HL-60 (cell line): ENCODE data around the gene MLXIPL.

Experiments
- DNase-seq, 2 experiments: peaks; one replicate each; pipeline ENCODE4 v3.0.0-alpha.2; 2010 to 2020; ENCODE audit warnings: low read depth in 1 of 2, low spot score in 1 of 2
- H3K27ac ChIP-seq: fragments of 250-450 bp; sonication (Bioruptor Pico); replicated peaks from 2 replicates; pipeline ENCODE4 v1.5.1; 2020; ENCODE audit warnings: mild to moderate bottlenecking, moderate library complexity
- H3K27me3 ChIP-seq: fragments of 250-450 bp; sonication (Bioruptor Pico); 2 replicates; pipeline ENCODE4 v1.5.1; 2021; ENCODE audit warnings: mild to moderate bottlenecking, moderate library complexity; ENCODE audit not compliant: insufficient read depth, poor library complexity, severe bottlenecking
- H3K4me3 ChIP-seq: replicated peaks from 2 replicates; pipeline ENCODE4 v1.5.1; 2011; ENCODE audit warnings: mild to moderate bottlenecking, control low read depth, low read length; ENCODE audit not compliant: insufficient read depth
- GABPA ChIP-seq: IDR thresholded peaks from 2 replicates; pipeline ENCODE4 v1.6.1; 2012; ENCODE audit warnings: low read depth
- POLR2AphosphoS5 ChIP-seq: IDR thresholded peaks from 2 replicates; pipeline ENCODE4 v1.6.1; 2012; ENCODE audit warnings: low read depth
- REST ChIP-seq: IDR thresholded peaks from 2 replicates; pipeline ENCODE4 v1.6.1; 2012; ENCODE audit warnings: low read depth; ENCODE audit not compliant: insufficient replicate concordance
- SPI1 ChIP-seq: IDR thresholded peaks from 2 replicates; pipeline ENCODE4 v1.6.1; 2012; ENCODE audit warnings: low read depth, mild to moderate bottlenecking, borderline replicate concordance
- TF ChIP-seq, protein P1 (sequence below): IDR thresholded peaks from one replicate; pipeline ENCODE4 v1.5.1; 2011; ENCODE audit warnings: low read length, control low read depth, inconsistent platforms; ENCODE audit not compliant: insufficient read depth

Gene MLXIPL

DNA sequence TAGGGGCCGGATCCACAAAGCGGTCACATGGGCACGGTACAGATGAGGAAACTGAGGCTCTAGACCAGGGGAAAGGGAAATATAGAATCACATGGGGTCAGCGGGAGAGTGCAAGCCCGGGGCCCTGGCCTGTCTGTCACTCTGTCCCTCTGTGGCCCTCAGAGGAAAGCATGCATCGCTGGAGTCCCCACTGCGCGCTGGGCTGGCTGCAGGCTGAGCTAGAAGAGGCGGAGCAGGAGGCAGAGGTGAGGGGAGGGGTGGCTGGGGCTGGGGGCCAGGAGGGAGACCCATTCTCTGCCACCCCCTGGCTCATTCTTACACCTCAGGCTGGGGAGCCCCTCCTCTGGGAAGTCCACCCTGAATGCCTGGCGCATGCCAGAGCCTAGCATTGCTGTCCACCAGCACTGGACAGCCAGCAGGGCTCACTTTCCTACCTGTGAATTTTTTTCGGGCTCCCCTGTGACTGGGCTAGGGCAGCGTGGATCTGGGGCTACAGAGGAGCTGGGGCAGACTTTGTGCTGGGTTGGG is 45.6 kb upstream of the MLXIPL start:
- Histone ChIP-seq H3K4me3 (no peak overlapping the region), H3K27me3 (peaks cover 30% of the 10 kb centered on the region), H3K27ac (no peak overlapping the region)
- TF ChIP-seq GABPA (no peak), REST (no peak), SPI1 (no peak), POLR2AphosphoS5 (no peak)
- TF ChIP-seq, protein P1, sequence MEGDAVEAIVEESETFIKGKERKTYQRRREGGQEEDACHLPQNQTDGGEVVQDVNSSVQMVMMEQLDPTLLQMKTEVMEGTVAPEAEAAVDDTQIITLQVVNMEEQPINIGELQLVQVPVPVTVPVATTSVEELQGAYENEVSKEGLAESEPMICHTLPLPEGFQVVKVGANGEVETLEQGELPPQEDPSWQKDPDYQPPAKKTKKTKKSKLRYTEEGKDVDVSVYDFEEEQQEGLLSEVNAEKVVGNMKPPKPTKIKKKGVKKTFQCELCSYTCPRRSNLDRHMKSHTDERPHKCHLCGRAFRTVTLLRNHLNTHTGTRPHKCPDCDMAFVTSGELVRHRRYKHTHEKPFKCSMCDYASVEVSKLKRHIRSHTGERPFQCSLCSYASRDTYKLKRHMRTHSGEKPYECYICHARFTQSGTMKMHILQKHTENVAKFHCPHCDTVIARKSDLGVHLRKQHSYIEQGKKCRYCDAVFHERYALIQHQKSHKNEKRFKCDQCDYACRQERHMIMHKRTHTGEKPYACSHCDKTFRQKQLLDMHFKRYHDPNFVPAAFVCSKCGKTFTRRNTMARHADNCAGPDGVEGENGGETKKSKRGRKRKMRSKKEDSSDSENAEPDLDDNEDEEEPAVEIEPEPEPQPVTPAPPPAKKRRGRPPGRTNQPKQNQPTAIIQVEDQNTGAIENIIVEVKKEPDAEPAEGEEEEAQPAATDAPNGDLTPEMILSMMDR, result no peak
- no peak for DNase-seq

GRCh38 chr7:73669288-73669701 is 45.0 kb upstream of the MLXIPL start:
- no peak for DNase-seq
- no peak overlapping the region for H3K27ac ChIP-seq
- no peak overlapping the region for H3K4me3 ChIP-seq
- H3K27me3 ChIP-seq, result peaks cover 30% of the 10 kb centered on the region
- TF ChIP-seq, protein P1, result no peak
- TF ChIP-seq POLR2AphosphoS5 (no peak), REST (no peak), GABPA (no peak)

DNA sequence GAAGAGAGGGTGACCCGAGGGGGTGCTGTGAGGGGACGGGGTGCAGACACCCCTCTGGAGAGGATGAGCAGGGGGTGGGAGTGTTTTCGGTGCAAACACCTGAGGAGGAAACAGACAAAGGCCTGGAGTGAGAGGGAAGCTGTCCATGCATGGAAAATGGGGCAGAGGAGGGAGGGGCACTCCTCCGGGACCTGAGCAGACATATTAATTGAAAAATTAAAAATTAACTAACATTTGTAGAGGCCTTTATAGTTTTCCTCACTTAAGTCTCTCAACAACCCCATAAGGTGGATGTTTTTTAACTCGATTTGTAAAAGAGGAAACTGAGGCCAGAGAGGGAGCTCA is 44.5 kb upstream of the MLXIPL start:
- Histone ChIP-seq H3K27ac (no peak overlapping the region), H3K4me3 (no peak overlapping the region), H3K27me3 (peaks cover 30% of the 10 kb centered on the region)
- no peak for TF ChIP-seq POLR2AphosphoS5
- TF ChIP-seq, protein P1, result no peak
- no peak for TF ChIP-seq GABPA
- no peak for TF ChIP-seq REST
- TF ChIP-seq SPI1, result no peak
- no peak for DNase-seq
